ENCODE data around the gene PDE4B.
"Not testable (repeated sequence)": the region's sequence is repeated elsewhere in the genome, so short reads cannot be mapped to it uniquely, and the experiment has no call there.

Gene PDE4B

GRCh38 chr1:66420906-66421305, 628.2 kb downstream of the PDE4B start:
- DNase-seq (ENCODE audit: low read depth in 2 of 2) = not testable (repeated sequence)

- DNase-seq (ENCODE audit: low read depth in 2 of 2) = no peak
These were observed 630.1 kb downstream of the PDE4B start for GRCh38 chr1:66422804-66423203.

Measured in fibroblast of skin of left quadriceps (primary cell).